H1 (cell line): ENCODE results near the gene DLG4. TPM values are rescaled to one million over a fixed set of nuclear protein-coding genes. Genes with fewer than 3 reads are reported as not detected.

Source experiments
- CTCF ChIA-PET: fragments of 300-600 bp; sonication (Branson Sonifier 250); formaldehyde crosslinking; loops from one replicate; lab custom pipeline; 2021; ENCODE audit not compliant: partially characterized antibody; lab: Charles Lee
- POLR2A ChIA-PET: fragments of 300-600 bp; sonication (Branson Sonifier 250); formaldehyde crosslinking; loops from one replicate; lab custom pipeline; 2021; ENCODE audit warnings: inconsistent platforms; ENCODE audit not compliant: partially characterized antibody; lab: Charles Lee
- DNase-seq, 2 experiments: peaks; one replicate each; pipeline versions ENCODE4 v3.0.0 to v3.0.0-alpha.2; 2010 to 2022; ENCODE audit warnings: low spot score in 2 of 2, low read depth in 1 of 2, mixed read lengths in 1 of 2
- FAIRE-seq: peaks from 2 replicates; lab custom pipeline; 2011; peaks lifted over from hg19 to GRCh38; lab: Jason Lieb, UNC
- H2AFZ ChIP-seq: 2 replicates; pipeline ENCODE4 v1.8.1; 2012; ENCODE audit warnings: low read length, inconsistent platforms
- H2AK5ac ChIP-seq: 2 replicates; pipeline ENCODE4 v1.6.1; 2013; ENCODE audit warnings: low read depth, low read length
- H2BK120ac ChIP-seq: replicated peaks from 2 replicates; pipeline ENCODE3; 2013; ENCODE audit warnings: low read depth, low read length, inconsistent platforms
- H2BK12ac ChIP-seq: 2 replicates; pipeline ENCODE4 v1.6.1; 2013; ENCODE audit warnings: low read depth, low read length
- H2BK15ac ChIP-seq: 2 replicates; pipeline ENCODE4 v1.6.1; 2013; ENCODE audit warnings: low read length
- H2BK20ac ChIP-seq: 2 replicates; pipeline ENCODE4 v1.6.1; 2013; ENCODE audit warnings: low read length
- H2BK5ac ChIP-seq: 2 replicates; pipeline ENCODE4 v1.6.1; 2013; ENCODE audit warnings: low read depth, low read length
- H3K14ac ChIP-seq: 2 replicates; pipeline ENCODE4 v1.6.1; 2013; ENCODE audit warnings: inconsistent platforms; ENCODE audit not compliant: insufficient read length
- H3K18ac ChIP-seq: 2 replicates; pipeline ENCODE4 v1.6.1; 2013; ENCODE audit warnings: low read length; ENCODE audit errors: extremely low read depth
- H3K23ac ChIP-seq: 2 replicates; pipeline ENCODE4 v1.6.1; 2013; ENCODE audit warnings: inconsistent platforms; ENCODE audit not compliant: insufficient read length
- H3K23me2 ChIP-seq: 2 replicates; pipeline ENCODE4 v1.6.1; 2013; ENCODE audit warnings: low read depth, low read length
- H3K27ac ChIP-seq: 2 replicates; pipeline ENCODE4 v1.6.1; 2011; ENCODE audit warnings: low read depth, low read length, inconsistent platforms
- H3K27me3 ChIP-seq, 4 experiments: replicated peaks in 1 of 4; 1 replicate in 1 of 4; 2 replicates in 3 of 4; pipeline versions ENCODE4 v1.6.1 to v1.8.1; 2011 to 2013; ENCODE audit warnings: low read length in 3 of 4, mild to moderate bottlenecking in 3 of 4, inconsistent platforms in 2 of 4, mixed read lengths in 2 of 4, moderate library complexity in 1 of 4; ENCODE audit not compliant: control insufficient read depth in 3 of 4, insufficient read depth in 3 of 4; ENCODE audit errors: extremely low read depth in 1 of 4
- H3K36me3 ChIP-seq, 4 experiments: 2 replicates each; pipeline versions ENCODE4 v1.6.1 to v1.8.1; 2011 to 2013; ENCODE audit warnings: mild to moderate bottlenecking in 4 of 4, low read length in 3 of 4, moderate library complexity in 2 of 4, control low read depth in 1 of 4, inconsistent platforms in 1 of 4; ENCODE audit not compliant: insufficient read depth in 4 of 4, control insufficient read depth in 2 of 4
- H3K4ac ChIP-seq: replicated peaks from 2 replicates; pipeline ENCODE3; 2013; ENCODE audit warnings: low read length, low read depth, mixed read lengths, inconsistent platforms; ENCODE audit not compliant: insufficient read length
- H3K4me1 ChIP-seq, 4 experiments: replicated peaks in 1 of 4; 1 replicate in 1 of 4; 2 replicates in 3 of 4; pipeline versions ENCODE4 v1.6.1 to v1.8.1; 2011 to 2013; ENCODE audit warnings: low read length in 3 of 4, inconsistent platforms in 2 of 4, mixed read lengths in 1 of 4; ENCODE audit not compliant: insufficient read depth in 4 of 4, control insufficient read depth in 3 of 4
- H3K4me2 ChIP-seq, 2 experiments: 2 replicates each; pipeline versions ENCODE4 v1.6.1 to v1.8.1; 2011 to 2013; ENCODE audit warnings: low read depth in 2 of 2, low read length in 2 of 2, control low read depth in 1 of 2, inconsistent platforms in 1 of 2, mild to moderate bottlenecking in 1 of 2; ENCODE audit not compliant: insufficient read depth in 1 of 2
- H3K4me3 ChIP-seq, 4 experiments: fragments of 200-600, 300-600 bp in 1 of 4; sonication (generic), shearing (Covaris generic), sonication (Bioruptor Twin) in 1 of 4; 2 replicates each; pipeline versions ENCODE4 v1.5.1 to v1.8.1; 2011 to 2016; ENCODE audit warnings: low read length in 4 of 4, low read depth in 3 of 4, control low read depth in 2 of 4, inconsistent platforms in 2 of 4, mild to moderate bottlenecking in 2 of 4, mixed read lengths in 1 of 4, moderate library complexity in 1 of 4; ENCODE audit not compliant: insufficient read depth in 2 of 4; ENCODE audit errors: extremely low read depth in 1 of 4
- H3K56ac ChIP-seq: replicated peaks from 2 replicates; pipeline ENCODE3; 2013; ENCODE audit warnings: low read depth, mild to moderate bottlenecking, mixed read lengths, low read length, inconsistent platforms; ENCODE audit not compliant: insufficient read length
- H3K79me1 ChIP-seq: 2 replicates; pipeline ENCODE4 v1.6.1; 2013; ENCODE audit warnings: low read depth, low read length, control low read depth
- H3K79me2 ChIP-seq, 2 experiments: 2 replicates each; pipeline versions ENCODE4 v1.6.1 to v1.8.1; 2012 to 2013; ENCODE audit warnings: low read length in 2 of 2, mild to moderate bottlenecking in 2 of 2, inconsistent platforms in 1 of 2; ENCODE audit not compliant: insufficient read depth in 2 of 2, control insufficient read depth in 1 of 2
- H3K9ac ChIP-seq, 4 experiments: replicated peaks in 1 of 4; 1 replicate in 1 of 4; 2 replicates in 3 of 4; pipeline versions ENCODE4 v1.6.1 to v1.8.1; 2011 to 2013; ENCODE audit warnings: low read depth in 3 of 4, low read length in 3 of 4, control low read depth in 2 of 4, mild to moderate bottlenecking in 2 of 4, moderate library complexity in 2 of 4, inconsistent platforms in 1 of 4; ENCODE audit errors: extremely low read depth in 1 of 4
- H3K9me3 ChIP-seq, 2 experiments: 2 replicates each; pipeline versions ENCODE4 v1.6.1 to v1.8.1; 2012 to 2013; ENCODE audit warnings: mild to moderate bottlenecking in 2 of 2, moderate library complexity in 2 of 2, control low read depth in 1 of 2, inconsistent platforms in 1 of 2, low read depth in 1 of 2, low read length in 1 of 2, mixed read lengths in 1 of 2; ENCODE audit not compliant: insufficient read depth in 2 of 2
- H4K20me1 ChIP-seq, 2 experiments: replicated peaks in 1 of 2; 2 replicates each; pipeline versions ENCODE3 to v1.8.1; 2011 to 2013; ENCODE audit warnings: inconsistent platforms in 2 of 2, low read length in 2 of 2, mild to moderate bottlenecking in 1 of 2; ENCODE audit not compliant: insufficient read depth in 2 of 2, control insufficient read depth in 1 of 2
- H4K5ac ChIP-seq: 2 replicates; pipeline ENCODE4 v1.6.1; 2013; ENCODE audit warnings: low read length, low read depth, mixed read lengths, inconsistent platforms; ENCODE audit not compliant: insufficient read length
- H4K8ac ChIP-seq: 2 replicates; pipeline ENCODE4 v1.8.0; 2013; ENCODE audit warnings: mild to moderate bottlenecking, moderate library complexity, low read length, inconsistent platforms; ENCODE audit not compliant: insufficient read depth; ENCODE audit errors: extremely low read depth
- H4K91ac ChIP-seq: replicated peaks from 2 replicates; pipeline ENCODE3; 2013; ENCODE audit warnings: low read length, mixed read lengths, inconsistent platforms; ENCODE audit not compliant: insufficient read length
- BRCA1 ChIP-seq: IDR thresholded peaks from 2 replicates; pipeline ENCODE4 v1.6.1; 2012; ENCODE audit warnings: low read depth, low read length, improper control_type of control experiment
- E2F6 ChIP-seq: IDR thresholded peaks from 2 replicates; pipeline ENCODE4 v1.6.1; 2012; ENCODE audit warnings: inconsistent platforms
- EP300 ChIP-seq, 2 experiments: IDR thresholded peaks; 1 replicate in 1 of 2; 2 replicates in 1 of 2; pipeline ENCODE4 v1.6.1; 2011 to 2012; ENCODE audit warnings: low read depth in 2 of 2, low read length in 2 of 2, mild to moderate bottlenecking in 2 of 2, borderline replicate concordance in 1 of 2, inconsistent platforms in 1 of 2, moderate library complexity in 1 of 2
- FOSL1 ChIP-seq: IDR thresholded peaks from 2 replicates; pipeline ENCODE4 v1.6.1; 2011; ENCODE audit warnings: mild to moderate bottlenecking, low read depth, low read length, moderate library complexity; ENCODE audit not compliant: insufficient read depth
- POLR2AphosphoS5 ChIP-seq: IDR thresholded peaks from 2 replicates; pipeline ENCODE4 v1.6.1; 2011; ENCODE audit warnings: low read depth, low read length
- POU5F1 ChIP-seq: IDR thresholded peaks from 2 replicates; pipeline ENCODE4 v1.6.1; 2011; ENCODE audit warnings: low read depth, mild to moderate bottlenecking, low read length, moderate library complexity
- RXRA ChIP-seq: IDR thresholded peaks from 2 replicates; pipeline ENCODE4 v1.6.1; 2011; ENCODE audit warnings: low read depth, mild to moderate bottlenecking, low read length, moderate library complexity; ENCODE audit not compliant: insufficient read depth
- SAP30 ChIP-seq: fragments of 300-600 bp; sonication (generic); IDR thresholded peaks from 2 replicates; pipeline ENCODE4 v1.7.1; 2012; ENCODE audit warnings: low read length, moderate library complexity, mild to moderate bottlenecking, inconsistent platforms; ENCODE audit not compliant: insufficient read depth, insufficient replicate concordance
- TAF7 ChIP-seq: optimal IDR thresholded peaks from 2 replicates; pipeline ENCODE3; 2011; ENCODE audit warnings: low read depth, mild to moderate bottlenecking, inconsistent platforms, low read length, moderate library complexity, borderline replicate concordance
- WGBS, 2 experiments: shearing (Covaris generic) in 1 of 2; methylation state at CpG; one replicate each; pipeline versions ENCODE4 v1.1.6 to v1.1.7; 2013 to 2015; ENCODE audit warnings: low lambda C conversion rate in 2 of 2, mixed read lengths in 2 of 2, inconsistent platforms in 1 of 2, low coverage in 1 of 2, missing lambda C conversion rate in 1 of 2; ENCODE audit not compliant: insufficient replicate concordance in 2 of 2, insufficient coverage in 1 of 2, insufficient read length in 1 of 2; ENCODE audit errors: extremely low coverage in 1 of 2, missing lambda C conversion rate in 1 of 2; 5-methylcytosine and 5-hydroxymethylcytosine counted together
- polyA plus RNA-seq, 7 experiments: library from polyadenylated mRNA; depleted of rRNA in 3 of 7; stranded (reverse) in 5 of 7; unstranded in 2 of 7; fragments of >200 nt in 5 of 7; fragments of 200-250 nt in 2 of 7; gene quantifications; 1 replicate in 5 of 7; 2 replicates in 1 of 7; 4 replicates in 1 of 7; pipeline versions ENCODE4 v1.2.1 to v1.2.3, GENCODE V29; 2011 to 2013; ENCODE audit warnings: missing spikeins in 2 of 7, mixed read lengths in 2 of 7
- total RNA-seq: library from RNA; stranded (reverse); fragmentation: NEBNext Ultra II Directional; extraction: Animal tissue kit (Norgen Biotek cat#: 25700); gene quantifications from 2 replicates; pipeline ENCODE4 v1.2.1, GENCODE V29; 2021

DLG4 gene
- total and polyA plus RNA-seq, 2 of the 8 experiments (the other 6 are each of a cell fraction or from before 2014, with no cell fraction given), result 18.9 to 45.9 TPM

- FAIRE-seq (peak; percentile 65), DNase-seq (peak in 1 of 2 experiments; percentile 96)
- Histone ChIP-seq H3K79me1 (peaks cover 4% of the 10 kb centered on the region; the same call in 1 of the 2 replicates), H3K9me3 (no peaks in the 10 kb centered on the region), H4K8ac (peak overlapping the region; percentile 39; the same call in 1 of the 2 replicates), H2BK15ac (no peak overlapping the region), H3K4me1 (peaks cover 5 to 13% (median 6%) of the 10 kb centered on the region in 4 experiments; a peak in 6 of 7 replicates), H3K36me3 (peaks cover 9 to 39% (median 23%) of the 10 kb centered on the region in 4 experiments; a peak in 6 of 8 replicates), H2BK120ac (peak overlapping the region; percentile 34), H4K5ac (peak overlapping the region; percentile 84), H3K23ac (no peak overlapping the region), H3K79me2 (peaks cover 0 to 39% of the 10 kb centered on the region in 2 experiments; a peak in 2 of 4 replicates), H2AFZ (peak overlapping the region; percentile 92), H3K14ac (no peak overlapping the region), H2BK12ac (peak overlapping the region; percentile 62; the same call in 1 of the 2 replicates), H2AK5ac (peak overlapping the region; percentile 45; the same call in 1 of the 2 replicates), H3K23me2 (peaks cover 18% of the 10 kb centered on the region), H3K18ac (peak overlapping the region; percentile 98), H3K4me2 (peak overlapping the region; percentile 92 to 93), H4K91ac (no peak overlapping the region), H3K4me3 (peak overlapping the region; percentile 73 to 90 (median 84)), H2BK5ac (peak overlapping the region; percentile 99), H3K9ac (peak overlapping the region; percentile 11 to 98 (median 90)), H3K56ac (peak overlapping the region; percentile 63), H2BK20ac (no peak overlapping the region), H3K27me3 (no peaks in the 10 kb centered on the region), H3K4ac (peak overlapping the region; percentile 45), H4K20me1 (peaks cover 0 to 2% of the 10 kb centered on the region in 2 experiments), H3K27ac (peak overlapping the region; percentile 94)
- 4% methylated on average over 47 of the region's 49 CpGs; no CpG with 5 or more reads in 1 of the 2 experiments for WGBS, 2 experiments
- POLR2A ChIA-PET, result interaction anchor here (0.9 to 19.7 kb wide), 18 partner anchors 6 to 346 kb away, joined by 3 to 386 read pairs (median 8); partner anchors contain the start of genes ACADVL, CD68, CLDN7 and CTDNEP1
- CTCF ChIA-PET, result interaction anchor here (0.8 to 4.1 kb wide), 6 partner anchors 22 to 107 kb away, joined by 3 to 27 read pairs (median 6); partner anchors contain the start of genes ACADVL and SLC2A4
- TF ChIP-seq POLR2AphosphoS5 (peak; percentile 23; the same call in 1 of the 2 replicates), E2F6 (no peak; the same call in 1 of the 2 replicates), POU5F1 (peak; percentile 55; the same call in 1 of the 2 replicates), TAF7 (no peak), SAP30 (peak; percentile 92), FOSL1 (peak; percentile 83), RXRA (peak; percentile 51; the same call in 1 of the 2 replicates), EP300 (IDR thresholded peaks at IDR 0.05; ENCODE audit: borderline replicate concordance in 1 of 2, low read depth in 2 of 2, low read length in 2 of 2) (peak in 1 of 2 experiments; percentile 86; a peak in 1 of 3 replicates), BRCA1 (no peak)
Measured at GRCh38 chr17:7242717-7243452, 23.2 kb upstream of the DLG4 start.
